B cell (primary cell): ENCODE results near the gene PODXL.

ENCODE experiments used
- CTCF ChIP-seq: fragments of 200-600 bp; IDR thresholded peaks from one replicate; pipeline ENCODE4 v1.8.0; 2022; ENCODE audit warnings: antibody characterized with exemption, mild to moderate bottlenecking
- EZH2 ChIP-seq: IDR thresholded peaks from 2 replicates; pipeline ENCODE4 v1.6.1; 2012; ENCODE audit warnings: borderline replicate concordance, low read depth, mild to moderate bottlenecking, moderate library complexity, low read length; ENCODE audit not compliant: insufficient read depth, poor library complexity, severe bottlenecking

GRCh38 chr7:131533566-131534561, 22.6 kb downstream of the PODXL start:
- TF ChIP-seq CTCF (no peak), EZH2 (no peak)
